SK-N-SH (cell line): ENCODE data around the gene NCKAP5. TPM values are rescaled to one million over a fixed set of nuclear protein-coding genes. Genes with fewer than 3 reads are reported as not detected.

Experiments used
- CTCF ChIA-PET: fragments of 300-600, 350-600 bp; formaldehyde crosslinking; extraction: SDS; loops from one replicate; lab custom pipeline; 2021; lab: Yijun Ruan, JAX
- POLR2A ChIA-PET: fragments of 350-600 bp; sonication (Branson Sonifier 250); formaldehyde crosslinking; extraction: SDS; loops from one replicate; lab custom pipeline; 2020; ENCODE audit warnings: antibody characterized with exemption, inconsistent platforms; lab: Yijun Ruan, JAX
- DNase-seq: peaks from one replicate; pipeline ENCODE4 v3.0.0; 2012
- H2AFZ ChIP-seq: fragments of 200-600 bp; sonication (generic); 2 replicates; pipeline ENCODE4 v1.8.1; 2016; ENCODE audit warnings: antibody characterized with exemption, mild to moderate bottlenecking, low read depth
- H3F3A ChIP-seq: fragments of 200-600 bp; sonication (generic); replicated peaks from 2 replicates; pipeline ENCODE3; 2016; ENCODE audit warnings: antibody characterized with exemption, mild to moderate bottlenecking; ENCODE audit not compliant: insufficient read depth
- H3K27ac ChIP-seq, 2 experiments: fragments of 200-500 bp in 1 of 2; fragments of 200-600 bp in 1 of 2; sonication (Bioruptor generic) in 1 of 2; sonication (generic), shearing (Covaris generic) in 1 of 2; 2 replicates each; pipeline versions ENCODE4 v1.5.1 to v1.6.1; 2014 to 2016; ENCODE audit warnings: low read depth in 2 of 2, inconsistent platforms in 1 of 2, low read length in 1 of 2, mild to moderate bottlenecking in 1 of 2, mixed read lengths in 1 of 2
- H3K27me3 ChIP-seq: fragments of 200-600 bp; sonication (generic), shearing (Covaris generic); 2 replicates; pipeline ENCODE4 v1.6.1; 2016; ENCODE audit warnings: mixed run types; ENCODE audit not compliant: insufficient read depth
- H3K36me3 ChIP-seq, 2 experiments: fragments of 200-500 bp in 1 of 2; fragments of 200-600 bp in 1 of 2; sonication (Bioruptor generic) in 1 of 2; sonication (generic) in 1 of 2; replicated peaks in 1 of 2; 2 replicates each; pipeline versions ENCODE3 to v1.5.1; 2014 to 2016; ENCODE audit warnings: low read length in 1 of 2, mild to moderate bottlenecking in 1 of 2; ENCODE audit not compliant: insufficient read depth in 2 of 2, control insufficient read depth in 1 of 2
- H3K4me1 ChIP-seq, 2 experiments: fragments of 200-500 bp in 1 of 2; fragments of 200-600 bp in 1 of 2; sonication (Bioruptor generic) in 1 of 2; sonication (generic), shearing (Covaris generic) in 1 of 2; 2 replicates each; pipeline versions ENCODE4 v1.5.1 to v1.6.1; 2014 to 2016; ENCODE audit warnings: low read depth in 1 of 2, low read length in 1 of 2, mixed run types in 1 of 2; ENCODE audit not compliant: insufficient read depth in 2 of 2, control insufficient read depth in 1 of 2
- H3K4me2 ChIP-seq: fragments of 200-600 bp; sonication (generic), shearing (Covaris generic); 2 replicates; pipeline ENCODE4 v1.6.1; 2017; ENCODE audit warnings: mixed run types
- H3K4me3 ChIP-seq, 2 experiments: fragments of 200-500 bp in 1 of 2; fragments of 200-600 bp in 1 of 2; sonication (Bioruptor generic) in 1 of 2; sonication (generic), shearing (Covaris generic) in 1 of 2; 2 replicates each; pipeline versions ENCODE4 v1.5.1 to v1.8.1; 2014 to 2016; ENCODE audit warnings: low read depth in 2 of 2, inconsistent platforms in 1 of 2, low read length in 1 of 2, mild to moderate bottlenecking in 1 of 2, mixed read lengths in 1 of 2, moderate library complexity in 1 of 2
- H3K79me2 ChIP-seq: fragments of 200-600 bp; sonication (generic); 2 replicates; pipeline ENCODE4 v1.8.1; 2017; ENCODE audit warnings: mild to moderate bottlenecking; ENCODE audit not compliant: insufficient read depth
- H3K9ac ChIP-seq: fragments of 200-600 bp; sonication (generic); 2 replicates; pipeline ENCODE4 v1.6.1; 2017; ENCODE audit warnings: mixed run types
- H3K9me2 ChIP-seq: fragments of 200-600 bp; sonication (generic); 2 replicates; pipeline ENCODE4 v1.6.1; 2017; ENCODE audit warnings: mixed run types
- H3K9me3 ChIP-seq: fragments of 200-600 bp; sonication (generic); 2 replicates; pipeline ENCODE4 v1.6.1; 2017; ENCODE audit warnings: mixed run types, mild to moderate bottlenecking, moderate library complexity
- H4K20me1 ChIP-seq: fragments of 200-600 bp; sonication (generic); 2 replicates; pipeline ENCODE4 v1.6.1; 2017; ENCODE audit warnings: mild to moderate bottlenecking, mixed run types; ENCODE audit not compliant: insufficient read depth
- ELF1 ChIP-seq: IDR thresholded peaks from 2 replicates; pipeline ENCODE4 v1.4.0; 2012
- EP300 ChIP-seq, 2 experiments: IDR thresholded peaks; 2 replicates each; pipeline versions ENCODE4 v1.4.0 to v1.6.1; 2012; ENCODE audit warnings: borderline replicate concordance in 1 of 2, low read depth in 1 of 2, low read length in 1 of 2
- EZH2phosphoT487 ChIP-seq: fragments of 200-600 bp; sonication (generic); IDR thresholded peaks from 2 replicates; pipeline ENCODE4 v1.6.1; 2017; ENCODE audit warnings: low read depth, mixed run types, mild to moderate bottlenecking, antibody characterized with exemption, moderate library complexity, borderline replicate concordance
- JUND ChIP-seq: IDR thresholded peaks from 2 replicates; pipeline ENCODE4 v1.4.0; 2012
- NFIC ChIP-seq: IDR thresholded peaks from 2 replicates; pipeline ENCODE4 v1.4.0; 2012; ENCODE audit warnings: borderline replicate concordance
- NRF1 ChIP-seq: IDR thresholded peaks from 2 replicates; pipeline ENCODE4 v1.6.1; 2012; ENCODE audit warnings: low read depth, mild to moderate bottlenecking, low read length
- POLR2AphosphoS5 ChIP-seq: IDR thresholded peaks from 2 replicates; pipeline ENCODE4 v1.6.1; 2012; ENCODE audit warnings: low read depth, low read length
- RAD21 ChIP-seq: IDR thresholded peaks from 2 replicates; pipeline ENCODE4 v1.6.1; 2012; ENCODE audit warnings: mild to moderate bottlenecking, low read length
- SIN3A ChIP-seq: IDR thresholded peaks from 2 replicates; pipeline ENCODE4 v1.6.1; 2012; ENCODE audit warnings: low read depth, mild to moderate bottlenecking, low read length, moderate library complexity, borderline replicate concordance
- SMC3 ChIP-seq: IDR thresholded peaks from 2 replicates; pipeline ENCODE4 v1.6.1; 2012; ENCODE audit warnings: low read depth, low read length, improper control_type of control experiment
- TAF1 ChIP-seq: IDR thresholded peaks from 2 replicates; pipeline ENCODE4 v1.6.1; 2012; ENCODE audit warnings: low read depth, mild to moderate bottlenecking, low read length, moderate library complexity, borderline replicate concordance
- TCF12 ChIP-seq: IDR thresholded peaks from 2 replicates; pipeline ENCODE4 v1.4.0; 2012
- TEAD4 ChIP-seq: IDR thresholded peaks from 2 replicates; pipeline ENCODE4 v1.4.0; 2012; ENCODE audit warnings: mild to moderate bottlenecking, borderline replicate concordance; ENCODE audit not compliant: insufficient read depth
- WGBS: methylation state at CpG from one replicate; pipeline ENCODE4 v1.1.6; 2017; ENCODE audit warnings: low lambda C conversion rate; 5-methylcytosine and 5-hydroxymethylcytosine counted together
- polyA plus RNA-seq, 3 experiments: library from polyadenylated mRNA; depleted of rRNA; stranded (reverse); fragments of >200 nt; gene quantifications; 2 replicates each; pipeline ENCODE4 v1.2.3, GENCODE V29; 2012
- TF ChIP-seq, protein P1 (sequence below): fragments of 150-350 bp; IDR thresholded peaks from 2 replicates; pipeline ENCODE4 v1.6.1; 2016; ENCODE audit warnings: mild to moderate bottlenecking, low read depth, low read length
- TF ChIP-seq, protein P2 (sequence below): fragments of 150-350 bp; IDR thresholded peaks from 2 replicates; pipeline ENCODE4 v1.6.1; 2017; ENCODE audit warnings: antibody characterized with exemption, low read length, low read depth, borderline replicate concordance
- TF ChIP-seq, protein P3 (sequence below): IDR thresholded peaks from 2 replicates; pipeline ENCODE4 v1.6.1; 2012; ENCODE audit warnings: mild to moderate bottlenecking, low read depth, low read length, moderate library complexity
- TF ChIP-seq, protein P4 (sequence below): IDR thresholded peaks from 2 replicates; pipeline ENCODE4 v1.4.0; 2012; ENCODE audit warnings: low read depth, borderline replicate concordance
- TF ChIP-seq, protein P5 (sequence below): IDR thresholded peaks from 2 replicates; pipeline ENCODE4 v1.4.0; 2012; ENCODE audit warnings: low read depth
- TF ChIP-seq, protein P6 (sequence below): IDR thresholded peaks from 2 replicates; pipeline ENCODE4 v1.4.0; 2012; ENCODE audit warnings: low read depth, borderline replicate concordance
- TF ChIP-seq, protein P7 (sequence below): fragments of 200-600 bp; sonication (generic); IDR thresholded peaks from 2 replicates; pipeline ENCODE4 v1.6.1; 2017; ENCODE audit warnings: antibody characterized with exemption, mild to moderate bottlenecking, moderate library complexity

The NCKAP5 gene
- polyA plus RNA-seq, 1 of the 3 experiments (the other 2 are of a cell fraction), result 0.02 TPM

DNA sequence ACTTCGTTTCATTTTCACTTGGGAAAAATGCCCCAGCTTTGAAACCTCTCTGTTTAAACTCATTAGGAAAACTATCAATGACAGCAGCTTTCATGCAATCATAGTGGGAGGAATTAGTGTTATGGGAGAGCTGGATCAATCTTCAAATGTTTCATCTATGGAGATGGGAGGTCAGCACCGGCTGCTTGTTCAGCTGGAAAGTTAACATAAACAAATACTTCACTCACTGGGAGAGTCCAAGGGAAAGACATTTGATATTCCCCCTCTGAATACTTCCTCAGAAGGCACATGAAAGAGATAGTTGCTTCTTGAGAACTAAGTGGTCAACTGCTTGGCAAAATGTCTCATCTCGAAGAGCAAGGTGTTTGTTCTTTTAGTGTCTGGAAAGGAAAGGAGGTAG, 905.5 kb downstream of the NCKAP5 start:
- 68% methylated on average over 3 of the region's 3 CpGs for WGBS
- H3K4me1 ChIP-seq, result no peaks in the 10 kb centered on the region
- no peak overlapping the region; a peak in 1 of 4 replicates for H3K27ac ChIP-seq
- no peaks in the 10 kb centered on the region for H3K9me2 ChIP-seq
- H3K9ac ChIP-seq, result no peak overlapping the region
- H3K27me3 ChIP-seq, result no peaks in the 10 kb centered on the region
- H3K9me3 ChIP-seq, result no peaks in the 10 kb centered on the region
- CTCF ChIA-PET, result interaction anchor here (0.6 to 3.9 kb wide), 3 partner anchors 11 to 898 kb away, joined by 3 to 21 read pairs (median 3); no protein-coding TSS in a partner anchor
- POLR2A ChIA-PET, result no interaction called here
- DNase-seq, result no peak
- no peak overlapping the region for H2AFZ ChIP-seq
- no peaks in the 10 kb centered on the region for H4K20me1 ChIP-seq
- H3K36me3 ChIP-seq, result peaks cover 0 to 22% of the 10 kb centered on the region in 2 experiments
- H3K79me2 ChIP-seq, result no peaks in the 10 kb centered on the region; the same call in 1 of the 2 replicates
- H3F3A ChIP-seq, result no peaks in the 10 kb centered on the region
- TF ChIP-seq NRF1 (no peak), JUND (no peak), RAD21 (no peak), ELF1 (no peak), SIN3A (no peak), TAF1 (no peak), POLR2AphosphoS5 (no peak), EZH2phosphoT487 (no peak), TCF12 (no peak), NFIC (no peak), EP300 (IDR thresholded peaks at IDR 0.05; ENCODE audit: borderline replicate concordance in 1 of 2, low read depth in 1 of 2, low read length in 1 of 2) (no peak), SMC3 (no peak), TEAD4 (no peak)
- TF ChIP-seq, protein P1, sequence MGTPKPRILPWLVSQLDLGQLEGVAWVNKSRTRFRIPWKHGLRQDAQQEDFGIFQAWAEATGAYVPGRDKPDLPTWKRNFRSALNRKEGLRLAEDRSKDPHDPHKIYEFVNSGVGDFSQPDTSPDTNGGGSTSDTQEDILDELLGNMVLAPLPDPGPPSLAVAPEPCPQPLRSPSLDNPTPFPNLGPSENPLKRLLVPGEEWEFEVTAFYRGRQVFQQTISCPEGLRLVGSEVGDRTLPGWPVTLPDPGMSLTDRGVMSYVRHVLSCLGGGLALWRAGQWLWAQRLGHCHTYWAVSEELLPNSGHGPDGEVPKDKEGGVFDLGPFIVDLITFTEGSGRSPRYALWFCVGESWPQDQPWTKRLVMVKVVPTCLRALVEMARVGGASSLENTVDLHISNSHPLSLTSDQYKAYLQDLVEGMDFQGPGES, result no peak
- TF ChIP-seq, protein P2, sequence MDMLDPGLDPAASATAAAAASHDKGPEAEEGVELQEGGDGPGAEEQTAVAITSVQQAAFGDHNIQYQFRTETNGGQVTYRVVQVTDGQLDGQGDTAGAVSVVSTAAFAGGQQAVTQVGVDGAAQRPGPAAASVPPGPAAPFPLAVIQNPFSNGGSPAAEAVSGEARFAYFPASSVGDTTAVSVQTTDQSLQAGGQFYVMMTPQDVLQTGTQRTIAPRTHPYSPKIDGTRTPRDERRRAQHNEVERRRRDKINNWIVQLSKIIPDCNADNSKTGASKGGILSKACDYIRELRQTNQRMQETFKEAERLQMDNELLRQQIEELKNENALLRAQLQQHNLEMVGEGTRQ, result no peak
- TF ChIP-seq, protein P3, sequence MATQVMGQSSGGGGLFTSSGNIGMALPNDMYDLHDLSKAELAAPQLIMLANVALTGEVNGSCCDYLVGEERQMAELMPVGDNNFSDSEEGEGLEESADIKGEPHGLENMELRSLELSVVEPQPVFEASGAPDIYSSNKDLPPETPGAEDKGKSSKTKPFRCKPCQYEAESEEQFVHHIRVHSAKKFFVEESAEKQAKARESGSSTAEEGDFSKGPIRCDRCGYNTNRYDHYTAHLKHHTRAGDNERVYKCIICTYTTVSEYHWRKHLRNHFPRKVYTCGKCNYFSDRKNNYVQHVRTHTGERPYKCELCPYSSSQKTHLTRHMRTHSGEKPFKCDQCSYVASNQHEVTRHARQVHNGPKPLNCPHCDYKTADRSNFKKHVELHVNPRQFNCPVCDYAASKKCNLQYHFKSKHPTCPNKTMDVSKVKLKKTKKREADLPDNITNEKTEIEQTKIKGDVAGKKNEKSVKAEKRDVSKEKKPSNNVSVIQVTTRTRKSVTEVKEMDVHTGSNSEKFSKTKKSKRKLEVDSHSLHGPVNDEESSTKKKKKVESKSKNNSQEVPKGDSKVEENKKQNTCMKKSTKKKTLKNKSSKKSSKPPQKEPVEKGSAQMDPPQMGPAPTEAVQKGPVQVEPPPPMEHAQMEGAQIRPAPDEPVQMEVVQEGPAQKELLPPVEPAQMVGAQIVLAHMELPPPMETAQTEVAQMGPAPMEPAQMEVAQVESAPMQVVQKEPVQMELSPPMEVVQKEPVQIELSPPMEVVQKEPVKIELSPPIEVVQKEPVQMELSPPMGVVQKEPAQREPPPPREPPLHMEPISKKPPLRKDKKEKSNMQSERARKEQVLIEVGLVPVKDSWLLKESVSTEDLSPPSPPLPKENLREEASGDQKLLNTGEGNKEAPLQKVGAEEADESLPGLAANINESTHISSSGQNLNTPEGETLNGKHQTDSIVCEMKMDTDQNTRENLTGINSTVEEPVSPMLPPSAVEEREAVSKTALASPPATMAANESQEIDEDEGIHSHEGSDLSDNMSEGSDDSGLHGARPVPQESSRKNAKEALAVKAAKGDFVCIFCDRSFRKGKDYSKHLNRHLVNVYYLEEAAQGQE, result no peak
- TF ChIP-seq, protein P4, sequence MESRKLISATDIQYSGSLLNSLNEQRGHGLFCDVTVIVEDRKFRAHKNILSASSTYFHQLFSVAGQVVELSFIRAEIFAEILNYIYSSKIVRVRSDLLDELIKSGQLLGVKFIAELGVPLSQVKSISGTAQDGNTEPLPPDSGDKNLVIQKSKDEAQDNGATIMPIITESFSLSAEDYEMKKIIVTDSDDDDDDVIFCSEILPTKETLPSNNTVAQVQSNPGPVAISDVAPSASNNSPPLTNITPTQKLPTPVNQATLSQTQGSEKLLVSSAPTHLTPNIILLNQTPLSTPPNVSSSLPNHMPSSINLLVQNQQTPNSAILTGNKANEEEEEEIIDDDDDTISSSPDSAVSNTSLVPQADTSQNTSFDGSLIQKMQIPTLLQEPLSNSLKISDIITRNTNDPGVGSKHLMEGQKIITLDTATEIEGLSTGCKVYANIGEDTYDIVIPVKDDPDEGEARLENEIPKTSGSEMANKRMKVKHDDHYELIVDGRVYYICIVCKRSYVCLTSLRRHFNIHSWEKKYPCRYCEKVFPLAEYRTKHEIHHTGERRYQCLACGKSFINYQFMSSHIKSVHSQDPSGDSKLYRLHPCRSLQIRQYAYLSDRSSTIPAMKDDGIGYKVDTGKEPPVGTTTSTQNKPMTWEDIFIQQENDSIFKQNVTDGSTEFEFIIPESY, result no peak
- TF ChIP-seq, protein P5, sequence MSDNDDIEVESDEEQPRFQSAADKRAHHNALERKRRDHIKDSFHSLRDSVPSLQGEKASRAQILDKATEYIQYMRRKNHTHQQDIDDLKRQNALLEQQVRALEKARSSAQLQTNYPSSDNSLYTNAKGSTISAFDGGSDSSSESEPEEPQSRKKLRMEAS, result no peak
- TF ChIP-seq, protein P6, sequence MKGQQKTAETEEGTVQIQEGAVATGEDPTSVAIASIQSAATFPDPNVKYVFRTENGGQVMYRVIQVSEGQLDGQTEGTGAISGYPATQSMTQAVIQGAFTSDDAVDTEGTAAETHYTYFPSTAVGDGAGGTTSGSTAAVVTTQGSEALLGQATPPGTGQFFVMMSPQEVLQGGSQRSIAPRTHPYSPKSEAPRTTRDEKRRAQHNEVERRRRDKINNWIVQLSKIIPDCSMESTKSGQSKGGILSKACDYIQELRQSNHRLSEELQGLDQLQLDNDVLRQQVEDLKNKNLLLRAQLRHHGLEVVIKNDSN, result no peak
- TF ChIP-seq, protein P7, sequence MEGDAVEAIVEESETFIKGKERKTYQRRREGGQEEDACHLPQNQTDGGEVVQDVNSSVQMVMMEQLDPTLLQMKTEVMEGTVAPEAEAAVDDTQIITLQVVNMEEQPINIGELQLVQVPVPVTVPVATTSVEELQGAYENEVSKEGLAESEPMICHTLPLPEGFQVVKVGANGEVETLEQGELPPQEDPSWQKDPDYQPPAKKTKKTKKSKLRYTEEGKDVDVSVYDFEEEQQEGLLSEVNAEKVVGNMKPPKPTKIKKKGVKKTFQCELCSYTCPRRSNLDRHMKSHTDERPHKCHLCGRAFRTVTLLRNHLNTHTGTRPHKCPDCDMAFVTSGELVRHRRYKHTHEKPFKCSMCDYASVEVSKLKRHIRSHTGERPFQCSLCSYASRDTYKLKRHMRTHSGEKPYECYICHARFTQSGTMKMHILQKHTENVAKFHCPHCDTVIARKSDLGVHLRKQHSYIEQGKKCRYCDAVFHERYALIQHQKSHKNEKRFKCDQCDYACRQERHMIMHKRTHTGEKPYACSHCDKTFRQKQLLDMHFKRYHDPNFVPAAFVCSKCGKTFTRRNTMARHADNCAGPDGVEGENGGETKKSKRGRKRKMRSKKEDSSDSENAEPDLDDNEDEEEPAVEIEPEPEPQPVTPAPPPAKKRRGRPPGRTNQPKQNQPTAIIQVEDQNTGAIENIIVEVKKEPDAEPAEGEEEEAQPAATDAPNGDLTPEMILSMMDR, result no peak
- H3K4me2 ChIP-seq, result no peak overlapping the region
- H3K4me3 ChIP-seq, result no peak overlapping the region
